ENCODE measurements around the gene ZFAND3.

ZFAND3 gene

GRCh38 chr6:38163186-38164130 lies 343.9 kb downstream of the ZFAND3 start:
- DNase-seq (ENCODE audit: low read depth in 2 of 3, low spot score in 1 of 3), result no peak

GRCh38 chr6:38164131-38164481 lies 344.6 kb downstream of the ZFAND3 start:
- no peak for DNase-seq (ENCODE audit: low read depth in 2 of 3, low spot score in 1 of 3)

- no peak for DNase-seq (ENCODE audit: low read depth in 2 of 3, low spot score in 1 of 3)
Observed at GRCh38 chr6:38164671-38165108, 345.2 kb downstream of the ZFAND3 start.

GRCh38 chr6:38166411-38167240 lies 347.1 kb downstream of the ZFAND3 start:
- DNase-seq (ENCODE audit: low read depth in 2 of 3, low spot score in 1 of 3), result no peak

- no peak for DNase-seq (ENCODE audit: low read depth in 2 of 3, low spot score in 1 of 3)
Observed at GRCh38 chr6:38167598-38167997, 348.1 kb downstream of the ZFAND3 start.

GRCh38 chr6:38168126-38168525 lies 348.6 kb downstream of the ZFAND3 start:
- DNase-seq (ENCODE audit: low read depth in 2 of 3, low spot score in 1 of 3), result no peak

- DNase-seq (ENCODE audit: low read depth in 2 of 3, low spot score in 1 of 3), result no peak
Observed at GRCh38 chr6:38168699-38169098, 349.2 kb downstream of the ZFAND3 start.

GRCh38 chr6:38169221-38169976 lies 349.9 kb downstream of the ZFAND3 start:
- DNase-seq (ENCODE audit: low read depth in 2 of 3, low spot score in 1 of 3), result no peak

- DNase-seq (ENCODE audit: low read depth in 2 of 3, low spot score in 1 of 3), result no peak
Observed at GRCh38 chr6:38169977-38170526, 350.5 kb downstream of the ZFAND3 start.

- DNase-seq (ENCODE audit: low read depth in 2 of 3, low spot score in 1 of 3), result no peak
Observed at GRCh38 chr6:38170666-38171355, 351.3 kb downstream of the ZFAND3 start.

GRCh38 chr6:38171997-38172738 lies 352.6 kb downstream of the ZFAND3 start:
- no peak for DNase-seq (ENCODE audit: low read depth in 2 of 3, low spot score in 1 of 3)

GRCh38 chr6:38172739-38173410 lies 353.3 kb downstream of the ZFAND3 start:
- no peak for DNase-seq (ENCODE audit: low read depth in 2 of 3, low spot score in 1 of 3)

- no peak for DNase-seq (ENCODE audit: low read depth in 2 of 3, low spot score in 1 of 3)
Observed at GRCh38 chr6:38173909-38174308, 354.4 kb downstream of the ZFAND3 start.

GRCh38 chr6:38174315-38174714 lies 354.8 kb downstream of the ZFAND3 start:
- DNase-seq (ENCODE audit: low read depth in 2 of 3, low spot score in 1 of 3), result no peak

- no peak for DNase-seq (ENCODE audit: low read depth in 2 of 3, low spot score in 1 of 3)
Observed at GRCh38 chr6:38174806-38175495, 355.4 kb downstream of the ZFAND3 start.

GRCh38 chr6:38175786-38176185 lies 356.3 kb downstream of the ZFAND3 start:
- DNase-seq (ENCODE audit: low read depth in 2 of 3, low spot score in 1 of 3), result no peak

GRCh38 chr6:38176797-38177751 lies 357.5 kb downstream of the ZFAND3 start:
- no peak for DNase-seq (ENCODE audit: low read depth in 2 of 3, low spot score in 1 of 3)
